SU-DHL-6 (cell line): Measurements from ENCODE around the gene GRM3.

Experiments used
- H2AFZ ChIP-seq: fragments of 200-600 bp; sonication (generic); 2 replicates; pipeline ENCODE4 v1.6.1; 2014; ENCODE audit warnings: low read depth, mild to moderate bottlenecking, moderate library complexity, mixed read lengths, antibody characterized with exemption, low read length; ENCODE audit not compliant: severe bottlenecking
- H3F3A ChIP-seq: fragments of 200-600 bp; shearing (Covaris generic); 2 replicates; pipeline ENCODE4 v1.6.0; 2016; ENCODE audit warnings: antibody characterized with exemption, mild to moderate bottlenecking; ENCODE audit not compliant: insufficient read depth
- H3K27ac ChIP-seq: fragments of 200-600 bp; sonication (generic); 2 replicates; pipeline ENCODE4 v1.5.1; 2016; ENCODE audit warnings: low read depth, mild to moderate bottlenecking, low read length, moderate library complexity, mixed read lengths
- H3K27me3 ChIP-seq: fragments of 200-600 bp; sonication (generic), shearing (Covaris generic); 2 replicates; pipeline ENCODE4 v1.6.0; 2014; ENCODE audit warnings: mild to moderate bottlenecking, low read length
- H3K36me3 ChIP-seq: fragments of 200-600 bp; sonication (generic); 2 replicates; pipeline ENCODE4 v1.6.1; 2014; ENCODE audit warnings: mild to moderate bottlenecking, low read length, mixed read lengths
- H3K4me2 ChIP-seq: fragments of 300-600, 200-600 bp; shearing (Covaris generic), sonication (generic); 2 replicates; pipeline ENCODE4 v1.6.0; 2014; ENCODE audit warnings: low read length, low read depth, mild to moderate bottlenecking; ENCODE audit not compliant: poor library complexity, severe bottlenecking
- H3K4me3 ChIP-seq: fragments of 200-600 bp; sonication (generic); 2 replicates; pipeline ENCODE4 v1.5.1; 2014; ENCODE audit warnings: antibody characterized with exemption, low read length, mild to moderate bottlenecking, mixed read lengths; ENCODE audit not compliant: insufficient read depth, poor library complexity, severe bottlenecking
- H3K79me2 ChIP-seq: fragments of 200-600 bp; sonication (generic); 2 replicates; pipeline ENCODE4 v1.6.1; 2014; ENCODE audit warnings: mild to moderate bottlenecking, low read length, moderate library complexity; ENCODE audit not compliant: insufficient read depth
- H3K9ac ChIP-seq: fragments of 200-600 bp; sonication (generic); 2 replicates; pipeline ENCODE4 v1.7.0; 2014; ENCODE audit warnings: mild to moderate bottlenecking, low read length
- H3K9me2 ChIP-seq: fragments of 200-600 bp; sonication (generic); replicated peaks from 2 replicates; pipeline ENCODE4 v1.6.1; 2014; ENCODE audit warnings: low read length; ENCODE audit not compliant: insufficient read depth
- H3K9me3 ChIP-seq: fragments of 200-600 bp; sonication (generic); 2 replicates; pipeline ENCODE4 v1.6.1; 2014; ENCODE audit warnings: low read length, mixed read lengths; ENCODE audit not compliant: insufficient read depth
- H4K20me1 ChIP-seq: fragments of 200-600 bp; sonication (generic); 2 replicates; pipeline ENCODE4 v1.6.1; 2014; ENCODE audit warnings: low read depth, mild to moderate bottlenecking, antibody characterized with exemption, low read length, moderate library complexity, mixed read lengths
- CTCF ChIP-seq: fragments of 200-600 bp; sonication (generic); IDR thresholded peaks from one replicate; pipeline ENCODE4 v1.5.1; 2017; ENCODE audit warnings: antibody characterized with exemption, mild to moderate bottlenecking, low read length, moderate library complexity; ENCODE audit not compliant: insufficient read depth, poor library complexity, severe bottlenecking
- EZH2phosphoT487 ChIP-seq: fragments of 200-600 bp; sonication (generic), shearing (Covaris generic); conservative IDR thresholded peaks from 2 replicates; pipeline ENCODE4 v1.6.1; 2018; ENCODE audit warnings: mild to moderate bottlenecking, antibody characterized with exemption, low read length, moderate library complexity, mixed read lengths

Gene GRM3

DNA sequence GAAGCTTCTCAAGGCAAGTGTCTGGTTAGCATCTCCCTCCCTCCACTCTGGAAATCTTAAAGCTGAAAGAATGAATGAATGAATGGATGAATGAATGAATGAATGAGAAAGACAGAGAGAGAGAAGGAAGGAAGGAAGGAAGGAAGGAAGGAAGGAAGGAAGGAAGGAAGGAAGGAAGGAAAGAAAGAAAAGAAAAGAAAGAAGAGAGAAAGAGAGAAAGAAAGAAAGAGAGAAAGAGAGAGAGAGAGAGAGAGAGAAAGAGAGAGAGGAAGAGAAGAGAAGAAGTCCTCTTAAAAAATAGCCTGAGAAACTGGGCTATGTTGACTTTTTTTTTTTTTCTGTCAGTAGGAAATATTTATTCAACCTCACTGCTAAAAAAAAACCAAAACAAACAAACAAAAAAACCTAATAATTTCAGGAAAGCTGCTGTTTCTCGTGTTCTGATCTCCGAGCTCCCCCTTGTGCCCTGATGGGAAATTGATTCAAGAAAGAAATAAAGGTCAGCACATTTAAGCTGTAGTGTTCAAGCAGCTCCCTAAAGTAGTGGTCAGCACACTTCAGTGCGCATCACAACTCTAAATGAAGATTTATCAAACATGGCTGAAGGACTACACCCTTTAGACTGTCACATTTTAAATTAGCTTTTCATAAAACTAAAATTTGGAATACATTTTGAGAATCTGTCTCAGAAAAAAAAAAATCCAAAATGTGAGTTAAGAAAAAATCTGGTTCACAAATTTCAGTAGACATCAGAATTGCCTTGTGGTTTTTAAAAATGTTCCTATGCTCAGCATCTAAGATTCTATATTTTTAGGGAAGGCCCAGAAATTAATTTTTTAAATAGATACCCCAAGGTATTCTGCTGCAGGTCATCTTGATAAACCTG is 261.5 kb downstream of the GRM3 start:
- H4K20me1 ChIP-seq = no peaks in the 10 kb centered on the region
- no peak overlapping the region for H3K9ac ChIP-seq
- no peaks in the 10 kb centered on the region; the same call in 1 of the 2 replicates for H3K36me3 ChIP-seq
- no peaks in the 10 kb centered on the region for H3F3A ChIP-seq
- no peaks in the 10 kb centered on the region for H3K79me2 ChIP-seq
- no peak overlapping the region for H3K27ac ChIP-seq
- no peaks in the 10 kb centered on the region for H3K27me3 ChIP-seq
- H3K9me2 ChIP-seq = no peaks in the 10 kb centered on the region
- H3K4me2 ChIP-seq = no peak overlapping the region
- TF ChIP-seq CTCF (peak; percentile 58), EZH2phosphoT487 (no peak)
- no peaks in the 10 kb centered on the region for H3K9me3 ChIP-seq
- no peak overlapping the region for H2AFZ ChIP-seq
- H3K4me3 ChIP-seq = no peak overlapping the region

DNA sequence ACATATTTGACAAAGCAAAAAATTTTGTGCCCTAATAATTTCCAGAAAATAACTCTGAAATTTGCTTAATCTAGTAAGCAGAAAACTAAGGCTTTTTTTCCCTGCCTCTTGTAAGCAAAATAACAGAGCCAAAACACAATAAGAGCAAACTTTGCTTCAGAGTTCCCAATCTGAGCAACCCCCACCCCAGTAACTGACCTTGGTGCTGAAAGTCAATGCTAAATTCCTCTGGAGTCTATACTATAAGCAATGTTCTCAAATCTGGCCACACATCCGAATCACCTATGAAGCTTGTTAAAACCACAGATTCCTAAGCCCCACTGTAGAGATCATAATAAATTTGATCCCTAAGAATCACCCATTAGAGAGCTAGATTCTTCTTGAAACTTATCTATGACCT is 265.2 kb downstream of the GRM3 start:
- Histone ChIP-seq H3K9ac (no peak overlapping the region), H3K79me2 (no peaks in the 10 kb centered on the region), H3K4me3 (no peak overlapping the region), H3F3A (no peaks in the 10 kb centered on the region), H3K9me3 (no peaks in the 10 kb centered on the region), H3K27ac (no peak overlapping the region), H3K36me3 (peaks cover 3% of the 10 kb centered on the region; the same call in 1 of the 2 replicates), H3K9me2 (no peaks in the 10 kb centered on the region), H2AFZ (no peak overlapping the region), H4K20me1 (no peaks in the 10 kb centered on the region), H3K27me3 (no peaks in the 10 kb centered on the region), H3K4me2 (no peak overlapping the region)
- TF ChIP-seq CTCF (no peak), EZH2phosphoT487 (no peak)

DNA sequence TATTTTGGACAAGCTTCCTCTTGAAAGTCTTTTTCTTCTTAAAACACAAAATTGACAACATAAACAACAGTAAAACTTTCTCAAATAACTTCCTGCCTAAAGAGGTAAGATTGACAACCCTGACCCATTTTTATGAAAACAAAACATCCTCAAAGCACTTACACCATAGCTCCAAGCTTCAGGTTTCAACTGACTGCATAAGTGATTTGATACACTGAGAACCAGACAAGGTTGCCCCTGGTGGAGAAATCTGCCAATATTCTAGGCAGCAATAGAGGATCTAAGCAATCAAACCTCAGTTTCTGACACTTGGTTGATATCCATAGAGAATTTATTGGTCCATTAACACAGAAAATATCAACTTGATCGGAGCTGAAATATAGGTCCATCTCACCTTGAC is 267.9 kb downstream of the GRM3 start:
- no peaks in the 10 kb centered on the region for H3K9me3 ChIP-seq
- H3F3A ChIP-seq = no peaks in the 10 kb centered on the region
- H4K20me1 ChIP-seq = no peaks in the 10 kb centered on the region
- H3K4me3 ChIP-seq = no peak overlapping the region
- H3K79me2 ChIP-seq = no peaks in the 10 kb centered on the region
- H3K9ac ChIP-seq = no peak overlapping the region
- no peaks in the 10 kb centered on the region for H3K9me2 ChIP-seq
- H3K27ac ChIP-seq = no peak overlapping the region
- peaks cover 3% of the 10 kb centered on the region; the same call in 1 of the 2 replicates for H3K36me3 ChIP-seq
- H3K4me2 ChIP-seq = no peak overlapping the region
- TF ChIP-seq EZH2phosphoT487 (no peak), CTCF (no peak)
- no peak overlapping the region for H2AFZ ChIP-seq
- H3K27me3 ChIP-seq = no peaks in the 10 kb centered on the region
